VCaP (cell line): ENCODE data around the gene LNP1.

Experiments used
- H3K27ac ChIP-seq: fragments of 450-650 bp; 2 replicates; pipeline ENCODE4 v1.5.1; 2017
- TF ChIP-seq, protein P1 (sequence below): fragments of 450-650 bp; conservative IDR thresholded peaks from 2 replicates; pipeline ENCODE4 v1.5.1; 2017; ENCODE audit warnings: mild to moderate bottlenecking, moderate library complexity

LNP1 gene

DNA sequence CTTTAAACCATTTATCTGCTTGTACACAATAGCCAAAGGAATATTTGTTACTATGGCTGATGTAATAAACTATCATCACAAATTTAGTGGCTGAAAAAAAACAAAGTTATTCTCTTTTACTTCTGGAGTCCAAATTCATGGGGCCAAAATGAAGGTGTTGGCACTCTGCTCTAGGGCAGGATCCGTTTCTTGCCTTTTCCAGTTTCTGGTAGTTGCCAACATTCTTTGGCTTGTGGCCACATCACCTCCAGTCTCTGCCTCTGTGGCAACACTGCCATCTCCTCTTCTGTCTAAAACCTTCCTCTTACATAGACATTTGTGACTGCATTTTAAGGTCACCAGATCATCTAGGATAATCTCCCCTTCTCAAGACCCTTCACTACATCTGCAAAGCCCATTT lies 39.4 kb upstream of the LNP1 start:
- TF ChIP-seq, protein P1, sequence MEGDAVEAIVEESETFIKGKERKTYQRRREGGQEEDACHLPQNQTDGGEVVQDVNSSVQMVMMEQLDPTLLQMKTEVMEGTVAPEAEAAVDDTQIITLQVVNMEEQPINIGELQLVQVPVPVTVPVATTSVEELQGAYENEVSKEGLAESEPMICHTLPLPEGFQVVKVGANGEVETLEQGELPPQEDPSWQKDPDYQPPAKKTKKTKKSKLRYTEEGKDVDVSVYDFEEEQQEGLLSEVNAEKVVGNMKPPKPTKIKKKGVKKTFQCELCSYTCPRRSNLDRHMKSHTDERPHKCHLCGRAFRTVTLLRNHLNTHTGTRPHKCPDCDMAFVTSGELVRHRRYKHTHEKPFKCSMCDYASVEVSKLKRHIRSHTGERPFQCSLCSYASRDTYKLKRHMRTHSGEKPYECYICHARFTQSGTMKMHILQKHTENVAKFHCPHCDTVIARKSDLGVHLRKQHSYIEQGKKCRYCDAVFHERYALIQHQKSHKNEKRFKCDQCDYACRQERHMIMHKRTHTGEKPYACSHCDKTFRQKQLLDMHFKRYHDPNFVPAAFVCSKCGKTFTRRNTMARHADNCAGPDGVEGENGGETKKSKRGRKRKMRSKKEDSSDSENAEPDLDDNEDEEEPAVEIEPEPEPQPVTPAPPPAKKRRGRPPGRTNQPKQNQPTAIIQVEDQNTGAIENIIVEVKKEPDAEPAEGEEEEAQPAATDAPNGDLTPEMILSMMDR: no peak
- H3K27ac ChIP-seq: no peak overlapping the region

DNA sequence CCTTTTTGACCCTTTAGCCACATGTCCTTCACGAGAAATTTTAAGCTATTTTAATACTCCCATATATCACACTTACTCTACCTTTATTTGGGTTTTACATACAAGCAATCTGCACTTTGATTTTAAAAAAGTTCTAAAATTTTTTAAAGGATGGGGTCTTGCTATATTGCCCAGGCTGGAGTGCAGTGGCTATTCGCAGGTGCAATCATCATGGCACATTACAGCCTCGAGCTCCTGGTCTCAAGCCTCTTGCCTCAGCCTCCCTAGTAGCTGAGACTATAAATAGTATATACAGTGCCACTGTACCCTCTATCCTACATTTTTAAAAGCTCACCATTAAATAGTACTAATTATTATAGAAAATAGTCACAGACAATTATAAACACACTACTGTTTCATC lies 36.9 kb upstream of the LNP1 start:
- TF ChIP-seq, protein P1: no peak

DNA sequence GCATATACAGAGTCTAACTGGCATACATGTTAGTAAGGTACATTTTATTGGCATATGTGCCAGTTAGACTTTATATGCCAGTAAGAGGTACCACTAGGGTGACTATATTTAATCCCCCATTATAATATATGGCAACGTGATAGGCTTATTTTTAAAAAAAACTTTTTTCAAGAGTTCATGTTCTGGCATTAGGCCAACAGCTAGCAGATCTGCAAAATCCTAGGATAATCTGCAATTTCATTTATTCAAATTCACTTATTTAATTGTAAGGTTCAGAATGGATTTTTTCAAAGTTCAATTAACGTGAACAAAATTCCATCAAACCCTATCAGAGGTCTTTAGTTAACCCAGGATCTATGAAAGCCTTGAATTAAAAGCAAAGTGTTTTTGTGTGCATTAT lies 34.9 kb upstream of the LNP1 start:
- TF ChIP-seq, protein P1: no peak
- no peak overlapping the region for H3K27ac ChIP-seq

More for the DNA sequence above, 36.9 kb upstream of the LNP1 start:
- no peak overlapping the region for H3K27ac ChIP-seq

DNA sequence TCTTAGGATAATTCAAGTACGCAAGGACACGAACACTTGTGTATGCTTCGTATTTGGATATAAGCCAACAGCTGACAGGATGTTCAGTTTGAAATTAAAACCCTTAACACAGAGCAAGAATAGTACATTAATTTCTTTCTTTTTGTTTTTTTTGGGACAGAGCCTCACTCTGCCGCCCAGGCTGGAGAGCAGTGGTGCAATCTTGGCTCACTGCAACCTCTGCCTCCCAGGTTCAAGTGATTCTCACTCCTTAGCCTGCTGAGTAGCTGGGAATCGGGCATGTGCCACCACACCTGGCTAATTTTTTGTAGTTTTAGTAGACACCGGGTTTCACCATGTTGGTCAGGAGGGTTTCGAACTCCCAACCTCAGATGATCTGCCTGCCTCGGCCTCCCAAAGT lies 32.9 kb upstream of the LNP1 start:
- no peak overlapping the region for H3K27ac ChIP-seq
- TF ChIP-seq, protein P1: no peak

DNA sequence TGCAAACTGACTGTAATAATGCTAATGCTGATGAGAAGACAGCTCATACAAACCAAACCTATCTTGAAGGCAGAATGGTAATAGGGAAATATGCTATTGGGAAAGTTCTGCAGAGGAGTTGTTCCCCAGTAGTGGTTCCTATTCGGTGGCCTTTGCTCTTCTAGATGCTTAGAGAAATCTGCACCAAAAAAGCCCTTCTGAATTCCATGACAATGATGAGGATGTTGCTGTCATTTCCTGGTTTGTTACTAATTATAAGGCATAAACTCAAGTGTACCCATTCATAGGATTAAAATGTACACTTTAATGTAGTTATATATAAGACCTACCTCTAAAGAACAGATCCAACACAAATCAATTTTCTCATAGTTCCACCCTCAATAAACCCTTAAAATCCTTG lies 30.6 kb upstream of the LNP1 start:
- TF ChIP-seq, protein P1: no peak
- H3K27ac ChIP-seq: no peak overlapping the region

DNA sequence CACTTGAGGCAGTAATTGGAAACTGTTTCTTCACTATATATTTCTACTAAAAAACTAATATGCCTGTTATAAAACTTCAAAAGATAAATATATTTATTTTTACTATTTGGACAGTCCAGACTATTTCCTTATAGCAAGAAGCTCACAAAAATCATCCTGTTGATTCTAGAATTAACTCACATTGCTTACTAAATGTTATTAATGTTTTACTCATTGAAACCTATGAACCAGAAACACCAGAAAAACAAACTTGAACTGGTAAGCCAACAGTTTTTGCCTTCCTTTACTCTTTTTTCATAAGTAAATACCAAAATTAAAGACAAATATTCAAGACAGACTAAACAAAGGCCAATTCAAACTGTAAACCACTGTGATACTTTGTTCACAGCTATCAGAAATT lies 26.8 kb upstream of the LNP1 start:
- peak overlapping the region; percentile 32 for H3K27ac ChIP-seq
- TF ChIP-seq, protein P1: no peak

DNA sequence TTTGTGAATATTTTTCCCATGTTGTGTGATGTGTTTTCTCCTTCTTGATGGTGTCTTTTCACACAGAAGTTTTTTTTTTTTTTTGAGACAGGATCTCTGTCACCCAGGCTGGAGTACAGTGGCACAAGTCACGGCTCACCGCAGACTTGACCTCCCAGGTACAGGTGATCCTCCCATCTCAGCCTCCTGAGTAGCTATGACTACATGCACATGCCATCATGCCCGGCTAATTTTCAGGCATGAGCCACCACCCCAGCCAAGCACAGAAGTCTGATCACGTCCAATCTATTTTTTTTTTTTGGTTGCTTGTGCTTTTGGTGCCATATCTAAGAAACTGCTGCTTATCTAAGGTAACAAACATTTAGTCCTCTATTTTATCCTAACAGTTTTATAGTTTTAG lies 25.0 kb upstream of the LNP1 start:
- TF ChIP-seq, protein P1: no peak
- H3K27ac ChIP-seq: no peak overlapping the region
